HG03520 (cell line): ENCODE data around the gene ABCA1.
"Not testable (repeated sequence)": the region's sequence is repeated elsewhere in the genome, so short reads cannot be mapped to it uniquely, and the experiment has no call there.

Source experiments
- ATAC-seq: cut with Tn5 transposase; IDR thresholded peaks from one replicate; pipeline ENCODE4 v1.9.1; 2021; ENCODE audit warnings: mild to moderate bottlenecking, moderate library complexity; ENCODE audit not compliant: unreplicated experiment

Gene ABCA1

GRCh38 chr9:104927912-104928740, at the start of gene ABCA1:
Gene ABCA1, minus strand, starts transcription at chr9:104928155. Its CDS starts 24,476 bp downstream, at chr9:104903679.
- ATAC-seq, result no peak

- ATAC-seq, result no peak
These were observed 49.6 kb upstream of the ABCA1 start for GRCh38 chr9:104977580-104977979.

GRCh38 chr9:104977168-104977567, 49.2 kb upstream of the ABCA1 start:
- ATAC-seq, result no peak

GRCh38 chr9:104975966-104976595, 48.1 kb upstream of the ABCA1 start:
- not testable (repeated sequence) for ATAC-seq

- ATAC-seq, result no peak
These were observed 46.4 kb upstream of the ABCA1 start for GRCh38 chr9:104974053-104974962.

GRCh38 chr9:104972242-104972866, 44.4 kb upstream of the ABCA1 start:
- no peak for ATAC-seq

- ATAC-seq, result no peak
These were observed 43.6 kb upstream of the ABCA1 start for GRCh38 chr9:104971511-104971910.

GRCh38 chr9:104970271-104970987, 42.5 kb upstream of the ABCA1 start:
- no peak for ATAC-seq

- ATAC-seq, result no peak
These were observed 41.2 kb upstream of the ABCA1 start for GRCh38 chr9:104969116-104969515.

- peak; percentile 99 for ATAC-seq
These were observed 40.3 kb upstream of the ABCA1 start for GRCh38 chr9:104968025-104968982.

- no peak for ATAC-seq
These were observed 35.1 kb upstream of the ABCA1 start for GRCh38 chr9:104963076-104963475.

- ATAC-seq, result no peak
These were observed 33.9 kb upstream of the ABCA1 start for GRCh38 chr9:104961701-104962359.

- peak; percentile 97 for ATAC-seq
These were observed 33.3 kb upstream of the ABCA1 start for GRCh38 chr9:104961238-104961637.

GRCh38 chr9:104960662-104961061, 32.7 kb upstream of the ABCA1 start:
- ATAC-seq, result no peak

- no peak for ATAC-seq
These were observed 30.8 kb upstream of the ABCA1 start for GRCh38 chr9:104958751-104959150.

- ATAC-seq, result not testable (repeated sequence)
These were observed 30.1 kb upstream of the ABCA1 start for GRCh38 chr9:104958006-104958405.

GRCh38 chr9:104951487-104951886, 23.5 kb upstream of the ABCA1 start:
- ATAC-seq, result no peak

- no peak for ATAC-seq
These were observed 22.9 kb upstream of the ABCA1 start for GRCh38 chr9:104950838-104951237.
